ENCODE results near the gene GAPDHS. TPM values are rescaled to one million over a fixed set of nuclear protein-coding genes. Genes with fewer than 3 reads are reported as not detected.
A peak's percentile ranks its signal among the peaks of the same experiment; 100 is the strongest.

Gene GAPDHS
- total RNA-seq (2014; rRNA removed; shearing (Covaris generic)) = 0.07 TPM in 1 of 2 replicates, not detected in the other

DNA sequence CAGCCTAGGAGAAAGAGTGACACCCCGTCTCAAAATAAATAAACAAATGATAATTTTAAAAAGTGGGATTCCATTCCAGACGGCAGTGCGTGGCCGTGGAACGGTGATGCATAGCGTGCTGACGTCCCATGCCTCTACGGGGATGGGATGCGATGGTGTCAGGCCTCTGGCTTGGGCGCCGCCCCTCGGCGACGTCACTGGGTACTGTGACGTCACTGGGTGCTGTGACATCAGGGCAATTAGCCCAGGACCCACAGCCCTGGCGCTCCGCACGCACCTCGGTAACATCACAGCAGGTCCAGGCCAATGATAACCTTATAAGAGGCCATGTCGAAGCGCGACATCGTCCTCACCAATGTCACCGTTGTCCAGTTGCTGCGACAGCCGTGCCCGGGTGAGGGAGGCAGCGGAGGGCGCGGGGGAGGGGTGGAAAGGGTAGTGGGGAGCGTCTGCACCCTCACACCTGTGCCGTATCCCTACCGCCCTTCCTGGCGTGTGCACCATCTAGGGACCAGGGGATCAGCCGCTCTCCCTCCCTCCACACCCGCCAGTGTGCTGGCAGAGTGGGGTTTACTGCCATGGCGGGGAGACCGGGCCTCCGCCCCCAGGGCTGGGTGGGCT, at the start of gene GAPDHS:
TSS of gene GAPDHS (plus strand) at position 256 of the 621 bp plus-strand sequence. CDS start at position 328, 72 bp downstream.
- H3K36me3 ChIP-seq (replicated peaks; ENCODE audit: control insufficient read depth, insufficient read depth, low read length) = no peaks in the 10 kb centered on the region
- H3K4me3 ChIP-seq (ENCODE audit: insufficient read depth, low read depth, low read length) = peak within 1 kb of the TSS; percentile 27; the same call in 1 of the 2 replicates
- peak; percentile 80 for DNase-seq
- H3K27me3 ChIP-seq (ENCODE audit: control insufficient read depth, insufficient read depth, low read length) = peaks cover 2% of the 10 kb centered on the region

DNA sequence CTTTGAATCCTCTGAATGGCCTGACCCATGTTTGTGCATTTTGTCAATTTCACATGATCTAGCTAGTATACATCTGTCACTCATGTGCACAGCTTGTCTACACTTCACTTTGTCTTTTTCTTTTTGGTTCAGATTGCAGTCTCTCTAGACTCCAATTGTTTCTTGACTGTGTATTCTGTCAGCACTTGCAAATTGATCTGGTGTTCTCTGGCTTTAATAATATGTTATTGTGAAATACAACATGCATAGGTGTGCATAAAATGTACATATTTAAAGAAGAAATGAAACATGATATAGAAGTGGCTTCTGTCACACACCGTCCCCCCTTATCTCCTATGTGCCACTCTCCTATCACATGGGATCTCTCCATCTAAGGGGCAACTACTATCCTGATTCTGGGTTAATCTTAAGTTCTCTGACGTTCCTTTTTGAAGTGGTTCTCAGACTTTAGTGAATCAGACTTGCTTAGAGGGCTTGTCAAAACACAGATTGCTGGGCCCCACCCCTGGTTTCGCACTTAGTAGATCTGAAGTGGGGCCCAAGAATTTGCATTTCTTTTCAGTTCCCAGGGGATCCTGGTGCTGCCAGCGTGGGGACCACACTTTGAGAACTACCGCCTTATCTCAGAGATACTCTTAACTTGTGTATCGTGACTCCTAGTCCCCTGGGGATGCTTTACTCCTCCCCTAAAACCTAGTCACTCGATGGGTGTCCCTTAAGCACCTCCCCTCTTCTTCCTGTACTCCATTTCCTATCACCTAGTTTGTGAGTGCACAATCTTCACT, 48.8 kb upstream of the GAPDHS start:
- Histone ChIP-seq H3K36me3 (replicated peaks; ENCODE audit: control insufficient read depth, insufficient read depth, low read length) (no peaks in the 10 kb centered on the region), H3K4me3 (ENCODE audit: insufficient read depth, low read depth, low read length) (no peak overlapping the region), H3K27me3 (ENCODE audit: control insufficient read depth, insufficient read depth, low read length) (peaks cover 1% of the 10 kb centered on the region; the same call in 1 of the 2 replicates)
- no peak for DNase-seq

GRCh38 chr19:35486268-35486708, 47.0 kb upstream of the GAPDHS start:
- DNase-seq = no peak
- Histone ChIP-seq H3K27me3 (ENCODE audit: control insufficient read depth, insufficient read depth, low read length) (peaks cover 1% of the 10 kb centered on the region; the same call in 1 of the 2 replicates), H3K4me3 (ENCODE audit: insufficient read depth, low read depth, low read length) (no peak overlapping the region), H3K36me3 (replicated peaks; ENCODE audit: control insufficient read depth, insufficient read depth, low read length) (no peaks in the 10 kb centered on the region)

- Histone ChIP-seq H3K4me3 (ENCODE audit: insufficient read depth, low read depth, low read length) (no peak overlapping the region), H3K27me3 (ENCODE audit: control insufficient read depth, insufficient read depth, low read length) (peaks cover 1% of the 10 kb centered on the region; the same call in 1 of the 2 replicates), H3K36me3 (replicated peaks; ENCODE audit: control insufficient read depth, insufficient read depth, low read length) (no peaks in the 10 kb centered on the region)
- no peak for DNase-seq
These were observed 45.5 kb upstream of the GAPDHS start for GRCh38 chr19:35487656-35488182.

DNA sequence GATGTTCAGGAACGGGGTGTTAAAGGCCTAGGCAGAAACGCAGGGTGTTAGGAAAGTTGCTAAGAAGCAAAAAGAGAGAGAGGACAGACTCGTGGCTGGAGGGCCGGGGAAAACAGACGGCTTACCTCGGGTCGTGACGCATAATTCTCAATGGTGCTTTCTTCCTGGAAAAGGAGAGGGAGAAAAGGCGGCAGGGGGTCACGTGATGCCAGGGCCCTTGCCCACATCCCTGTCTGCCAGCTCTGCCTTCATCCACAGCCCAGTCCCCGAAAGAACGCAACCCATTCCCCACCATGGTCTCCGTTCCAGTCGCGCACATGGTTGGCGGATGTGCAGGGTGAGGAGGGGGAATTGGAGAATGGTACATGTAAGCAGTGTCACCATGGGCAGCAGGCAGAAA, 44.6 kb upstream of the GAPDHS start:
- no peak for DNase-seq
- no peak overlapping the region for H3K4me3 ChIP-seq (ENCODE audit: insufficient read depth, low read depth, low read length)
- H3K27me3 ChIP-seq (ENCODE audit: control insufficient read depth, insufficient read depth, low read length) = peaks cover 1% of the 10 kb centered on the region; the same call in 1 of the 2 replicates
- no peaks in the 10 kb centered on the region for H3K36me3 ChIP-seq (replicated peaks; ENCODE audit: control insufficient read depth, insufficient read depth, low read length)

DNA sequence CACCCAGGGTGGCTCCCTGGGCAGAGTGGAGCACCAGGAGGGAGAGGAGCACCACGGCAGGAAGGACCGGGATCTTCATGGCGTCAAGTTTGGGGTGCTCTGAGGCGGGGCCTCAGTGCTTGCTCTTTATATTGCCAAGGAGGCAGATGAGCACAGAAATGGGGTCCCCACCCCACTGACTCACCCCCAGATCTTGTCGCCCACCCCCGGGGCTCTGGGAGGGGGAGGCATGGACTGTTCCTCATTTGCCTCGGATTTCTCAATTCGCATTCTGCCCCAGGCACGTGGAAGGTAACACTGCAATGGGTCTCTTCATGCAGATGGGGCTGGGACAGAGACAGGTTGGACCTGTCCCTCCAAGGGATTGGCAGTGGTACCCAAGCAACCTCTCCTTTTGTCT, 42.9 kb upstream of the GAPDHS start, which contains the start of gene KRTDAP:
TSS of gene KRTDAP (minus strand) at position 101 of the 400 bp plus-strand sequence. CDS start at position 79, 22 bp downstream.
- Histone ChIP-seq H3K27me3 (ENCODE audit: control insufficient read depth, insufficient read depth, low read length) (peaks cover 1% of the 10 kb centered on the region; the same call in 1 of the 2 replicates), H3K36me3 (replicated peaks; ENCODE audit: control insufficient read depth, insufficient read depth, low read length) (no peaks in the 10 kb centered on the region), H3K4me3 (ENCODE audit: insufficient read depth, low read depth, low read length) (no peak within 1 kb of the TSS)
- no peak for DNase-seq

DNA sequence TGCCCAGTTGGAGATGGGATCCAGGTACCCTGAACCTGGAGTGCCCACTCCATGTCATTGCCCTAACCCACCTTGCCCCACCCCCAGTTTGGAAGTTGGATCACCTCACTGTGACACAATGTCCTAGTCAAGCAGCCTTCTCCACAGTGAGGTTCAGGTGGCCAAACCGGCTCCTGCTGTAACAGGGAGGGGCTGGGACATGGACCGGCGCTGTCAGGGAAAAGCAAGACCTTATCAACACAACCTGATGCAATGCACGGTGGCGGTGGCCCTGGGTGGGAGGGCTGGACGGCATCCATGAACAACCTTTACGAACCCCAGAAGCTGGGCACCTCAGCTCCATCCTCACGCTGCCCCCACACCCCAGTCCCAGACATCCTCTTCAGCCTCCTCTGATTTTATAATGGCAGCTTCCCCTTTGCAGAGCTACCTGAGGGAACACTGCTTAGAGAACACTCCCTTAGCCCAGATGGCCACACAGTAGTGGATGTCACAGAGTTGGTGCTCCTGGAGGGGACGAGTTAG, 41.4 kb upstream of the GAPDHS start:
- peaks cover 1% of the 10 kb centered on the region; the same call in 1 of the 2 replicates for H3K27me3 ChIP-seq (ENCODE audit: control insufficient read depth, insufficient read depth, low read length)
- no peak for DNase-seq
- no peaks in the 10 kb centered on the region for H3K36me3 ChIP-seq (replicated peaks; ENCODE audit: control insufficient read depth, insufficient read depth, low read length)
- H3K4me3 ChIP-seq (ENCODE audit: insufficient read depth, low read depth, low read length) = no peak overlapping the region

GRCh38 chr19:35493971-35494370, 39.3 kb upstream of the GAPDHS start:
- no peaks in the 10 kb centered on the region for H3K27me3 ChIP-seq (ENCODE audit: control insufficient read depth, insufficient read depth, low read length)
- no peak for DNase-seq
- peaks cover 4% of the 10 kb centered on the region for H3K36me3 ChIP-seq (replicated peaks; ENCODE audit: control insufficient read depth, insufficient read depth, low read length)
- H3K4me3 ChIP-seq (ENCODE audit: insufficient read depth, low read depth, low read length) = no peak overlapping the region

DNA sequence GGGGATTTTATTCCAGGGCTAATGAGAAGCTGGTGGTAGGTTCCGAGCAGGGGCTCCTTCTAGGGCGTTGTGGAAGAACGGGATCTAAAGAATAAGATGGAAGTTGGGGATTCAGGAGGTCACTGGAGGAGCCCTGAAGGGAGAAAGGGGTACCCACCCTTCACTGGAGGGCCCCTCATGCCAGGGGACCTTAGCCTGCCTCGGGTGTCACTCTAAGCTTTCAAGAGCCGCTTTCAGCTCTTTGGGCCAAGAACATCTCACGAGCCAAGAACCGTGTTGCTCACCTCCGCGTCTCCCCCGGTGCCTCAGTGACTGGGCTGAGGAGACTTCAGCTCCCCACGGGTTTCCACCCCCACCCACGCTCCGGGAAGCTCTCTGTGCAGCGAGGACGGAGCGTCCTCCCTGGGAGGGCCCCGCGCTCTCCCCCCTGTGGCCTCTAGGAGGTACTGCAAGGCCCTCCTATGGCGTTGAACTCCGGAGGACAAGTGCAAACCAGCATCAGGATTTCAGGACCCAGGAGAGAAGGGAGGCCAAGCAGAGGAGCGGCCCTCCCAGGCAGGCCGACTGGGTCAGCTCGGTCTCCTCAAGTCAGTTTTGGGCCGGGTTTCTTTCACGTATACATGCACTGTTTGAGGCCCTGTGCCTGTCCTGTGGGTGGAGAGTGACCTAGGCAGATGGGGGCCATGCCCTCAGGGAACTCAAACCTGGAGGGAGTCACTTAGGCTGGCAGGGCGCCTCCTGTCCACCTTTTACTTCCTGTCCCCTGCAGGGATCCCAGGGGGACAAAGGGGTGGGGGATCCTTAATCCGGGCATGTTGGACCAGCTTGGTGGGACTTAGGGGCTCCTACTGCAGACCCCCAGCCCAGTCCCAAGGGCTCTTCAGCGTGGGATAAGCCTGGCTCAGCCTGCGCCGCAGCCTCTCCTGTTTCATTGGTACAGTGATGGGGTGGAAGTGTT, 37.9 kb upstream of the GAPDHS start:
- peak; percentile 95 for DNase-seq
- Histone ChIP-seq H3K4me3 (ENCODE audit: insufficient read depth, low read depth, low read length) (no peak overlapping the region), H3K36me3 (replicated peaks; ENCODE audit: control insufficient read depth, insufficient read depth, low read length) (peaks cover 12% of the 10 kb centered on the region), H3K27me3 (ENCODE audit: control insufficient read depth, insufficient read depth, low read length) (no peaks in the 10 kb centered on the region)

GRCh38 chr19:35497406-35497805, 35.9 kb upstream of the GAPDHS start:
- Histone ChIP-seq H3K27me3 (ENCODE audit: control insufficient read depth, insufficient read depth, low read length) (no peaks in the 10 kb centered on the region), H3K36me3 (replicated peaks; ENCODE audit: control insufficient read depth, insufficient read depth, low read length) (peaks cover 21% of the 10 kb centered on the region), H3K4me3 (ENCODE audit: insufficient read depth, low read depth, low read length) (no peak overlapping the region)
- DNase-seq = peak; percentile 50

- DNase-seq = no peak
- no peaks in the 10 kb centered on the region for H3K27me3 ChIP-seq (ENCODE audit: control insufficient read depth, insufficient read depth, low read length)
- H3K4me3 ChIP-seq (ENCODE audit: insufficient read depth, low read depth, low read length) = no peak overlapping the region
- H3K36me3 ChIP-seq (replicated peaks; ENCODE audit: control insufficient read depth, insufficient read depth, low read length) = peaks cover 21% of the 10 kb centered on the region
These were observed 35.0 kb upstream of the GAPDHS start for GRCh38 chr19:35498220-35498619.

- H3K4me3 ChIP-seq (ENCODE audit: insufficient read depth, low read depth, low read length) = no peak overlapping the region
- peaks cover 26% of the 10 kb centered on the region for H3K36me3 ChIP-seq (replicated peaks; ENCODE audit: control insufficient read depth, insufficient read depth, low read length)
- no peaks in the 10 kb centered on the region for H3K27me3 ChIP-seq (ENCODE audit: control insufficient read depth, insufficient read depth, low read length)
- no peak for DNase-seq
These were observed 34.2 kb upstream of the GAPDHS start for GRCh38 chr19:35498984-35499527.

GRCh38 chr19:35500611-35501010, 32.6 kb upstream of the GAPDHS start:
- H3K4me3 ChIP-seq (ENCODE audit: insufficient read depth, low read depth, low read length) = no peak overlapping the region
- no peaks in the 10 kb centered on the region for H3K27me3 ChIP-seq (ENCODE audit: control insufficient read depth, insufficient read depth, low read length)
- peaks cover 35% of the 10 kb centered on the region for H3K36me3 ChIP-seq (replicated peaks; ENCODE audit: control insufficient read depth, insufficient read depth, low read length)
- no peak for DNase-seq

Data from H7 (cell line).